HepG2 (cell line): Measurements from ENCODE around the gene NKAIN2. TPM values are rescaled to one million over a fixed set of nuclear protein-coding genes. Genes with fewer than 3 reads are reported as not detected.

Experiments
- ATAC-seq: fragments of 200-7000 bp; cut with Tn5 transposase; 3 replicates; pipeline ENCODE4 v1.9.1; 2020; ENCODE audit warnings: mild to moderate bottlenecking, moderate library complexity
- BruUV-seq: library from RNA; stranded (reverse); fragments of 400-500 nt; replicated peaks from 2 replicates; lab custom pipeline; 2021; lab: Mats Ljungman, UMichigan
- CTCF ChIA-PET: fragments of 300-600 bp; formaldehyde crosslinking; extraction: SDS; loops from one replicate; lab custom pipeline; 2021; ENCODE audit warnings: low total read pairs, inconsistent platforms, low intra/inter-chr PET ratio; lab: Yijun Ruan, JAX
- POLR2A ChIA-PET: fragments of 350-600 bp; sonication (Branson Sonifier 250); formaldehyde crosslinking; loops from one replicate; lab custom pipeline; 2020; ENCODE audit warnings: antibody characterized with exemption, inconsistent platforms; lab: Yijun Ruan, JAX
- DNase-seq: peaks from one replicate; pipeline ENCODE4 v3.0.0-alpha.2; 2015; ENCODE audit warnings: low spot score
- FAIRE-seq: peaks from 3 replicates; lab custom pipeline; 2011; peaks lifted over from hg19 to GRCh38; lab: Jason Lieb, UNC
- H2AFZ ChIP-seq: one replicate; pipeline ENCODE4 v1.6.1; 2011; ENCODE audit warnings: low read length, inconsistent platforms
- H3K27ac ChIP-seq: fragments of 300-600 bp; 3 replicates; pipeline ENCODE4 v1.8.0; 2011; ENCODE audit warnings: mixed run types, mild to moderate bottlenecking, mixed read lengths, low read length, inconsistent platforms; ENCODE audit not compliant: insufficient read depth; ENCODE audit errors: extremely low read length
- H3K27me3 ChIP-seq, 2 experiments: fragments of 200-600 bp in 1 of 2; 2 replicates in 1 of 2; 3 replicates in 1 of 2; pipeline versions ENCODE4 v1.6.0 to v1.8.0; 2011; ENCODE audit warnings: low read length in 2 of 2, mild to moderate bottlenecking in 2 of 2, moderate library complexity in 2 of 2, inconsistent platforms in 1 of 2; ENCODE audit not compliant: insufficient read depth in 2 of 2, control insufficient read depth in 1 of 2
- H3K36me3 ChIP-seq, 2 experiments: fragments of 200-600 bp in 1 of 2; replicated peaks in 1 of 2; 2 replicates in 1 of 2; 3 replicates in 1 of 2; pipeline versions ENCODE4 v1.5.1 to v1.8.0; 2011; ENCODE audit warnings: low read length in 2 of 2, inconsistent platforms in 1 of 2; ENCODE audit not compliant: insufficient read depth in 2 of 2, control insufficient read depth in 1 of 2
- H3K4me1 ChIP-seq: 2 replicates; pipeline ENCODE4 v1.5.1; 2012; ENCODE audit warnings: low read length, inconsistent platforms; ENCODE audit not compliant: insufficient read depth
- H3K4me2 ChIP-seq: 2 replicates; pipeline ENCODE4 v1.6.0; 2011; ENCODE audit warnings: low read depth, low read length, inconsistent platforms
- H3K4me3 ChIP-seq, 3 experiments: fragments of 200-600 bp in 1 of 3; sonication (generic), shearing (Covaris generic) in 1 of 3; replicated peaks in 1 of 3; 2 replicates each; pipeline ENCODE4 v1.5.1; 2011 to 2016; ENCODE audit warnings: low read length in 3 of 3, inconsistent platforms in 2 of 3, low read depth in 2 of 3, mild to moderate bottlenecking in 2 of 3, control low read depth in 1 of 3, mixed read lengths in 1 of 3; ENCODE audit not compliant: insufficient read depth in 1 of 3
- H3K79me2 ChIP-seq: one replicate; pipeline ENCODE4 v1.6.1; 2011; ENCODE audit warnings: low read length, inconsistent platforms; ENCODE audit not compliant: insufficient read depth
- H3K9ac ChIP-seq: 2 replicates; pipeline ENCODE4 v1.6.0; 2011; ENCODE audit warnings: mild to moderate bottlenecking, low read depth, low read length, inconsistent platforms; ENCODE audit not compliant: insufficient read depth
- H3K9me3 ChIP-seq: 2 replicates; pipeline ENCODE4 v1.5.1; 2012; ENCODE audit warnings: mild to moderate bottlenecking, low read length
- H4K20me1 ChIP-seq: 2 replicates; pipeline ENCODE4 v1.6.0; 2011; ENCODE audit warnings: inconsistent platforms, mild to moderate bottlenecking, low read length, moderate library complexity; ENCODE audit not compliant: insufficient read depth
- ATAD3A ChIP-seq: sonication (generic); formaldehyde crosslinking; IDR thresholded peaks from 2 replicates; pipeline ENCODE4 v1.4.0; 2020; ENCODE audit warnings: missing genetic modification reagents
- ATF7 ChIP-seq, 2 experiments: fragments of 450-650 bp in 1 of 2; sonication (generic) in 1 of 2; formaldehyde crosslinking in 1 of 2; IDR thresholded peaks; 2 replicates each; pipeline versions ENCODE4 v1.4.0 to v1.6.1; 2016 to 2020; ENCODE audit warnings: antibody characterized with exemption in 1 of 2, mild to moderate bottlenecking in 1 of 2, missing genetic modification reagents in 1 of 2
- CREB1 ChIP-seq, 2 experiments: fragments of 450-650 bp in 1 of 2; IDR thresholded peaks; 2 replicates each; pipeline ENCODE4 v1.6.1; 2016 to 2017; ENCODE audit warnings: control low read depth in 1 of 2, mild to moderate bottlenecking in 1 of 2, missing compliant biosample characterization in 1 of 2, missing genetic modification characterization in 1 of 2
- PPARG ChIP-seq: conservative IDR thresholded peaks from 2 replicates; pipeline ENCODE4 v1.6.1; 2016; ENCODE audit warnings: missing biosample characterization, missing genetic modification reagents
- XBP1 ChIP-seq: sonication (generic); formaldehyde crosslinking; IDR thresholded peaks from 2 replicates; pipeline ENCODE4 v1.5.0; 2020; ENCODE audit warnings: missing genetic modification reagents
- ZNF251 ChIP-seq: sonication (generic); formaldehyde crosslinking; IDR thresholded peaks from 2 replicates; pipeline ENCODE4 v1.9.0; 2021; ENCODE audit warnings: mild to moderate bottlenecking, missing genetic modification reagents
- ZZZ3 ChIP-seq: sonication (generic); formaldehyde crosslinking; IDR thresholded peaks from 2 replicates; pipeline ENCODE4 v1.4.0; 2020; ENCODE audit warnings: missing genetic modification reagents, mild to moderate bottlenecking, borderline replicate concordance
- WGBS: methylation state at CpG from one replicate; pipeline ENCODE4 v1.1.6; 2017; ENCODE audit warnings: low lambda C conversion rate; 5-methylcytosine and 5-hydroxymethylcytosine counted together
- in situ Hi-C: cut with HindIII; loops from 2 replicates; pipeline ENCODE4 v1.10.0; 2017; ENCODE audit warnings: low pct_unique_long_range_greater_than_20kb; ENCODE audit not compliant: extremely low pct_ligation_motif_present
- intact Hi-C: fragments of 100-400 bp; cut with micrococcal nuclease; formaldehyde crosslinking; loops from one replicate; pipeline ENCODE4 v1.10.0; 2022; ENCODE audit not compliant: unreplicated experiment
- polyA plus RNA-seq, 8 experiments: library from polyadenylated mRNA; depleted of rRNA in 3 of 8; stranded (reverse) in 7 of 8; unstranded in 1 of 8; fragments of >200 nt; fragmentation: Illumina TruSeq in 4 of 8; extraction: Trizol in 4 of 8; gene quantifications; 2 replicates each; pipeline versions ENCODE4 v1.2.1 to v1.2.3, GENCODE V29; 2011 to 2016; ENCODE audit warnings: low read depth in 4 of 8, missing spikeins in 1 of 8, mixed read lengths in 1 of 8; ENCODE audit not compliant: insufficient read depth in 1 of 8
- total RNA-seq, 5 experiments: library from RNA; depleted of rRNA; stranded (reverse); fragments of >200 nt; fragmentation: Illumina TruSeq; extraction: Trizol; gene quantifications; 2 replicates each; pipeline ENCODE4 v1.2.3, GENCODE V29; 2016; ENCODE audit warnings: low read depth in 1 of 5
- TF ChIP-seq, protein P1 (sequence below): sonication (generic); formaldehyde crosslinking; conservative IDR thresholded peaks from 2 replicates; pipeline ENCODE4 v1.8.0; 2022; ENCODE audit warnings: mild to moderate bottlenecking, moderate library complexity, missing genetic modification reagents
- TF ChIP-seq, protein P2 (sequence below): sonication (generic); formaldehyde crosslinking; IDR thresholded peaks from 2 replicates; pipeline ENCODE4 v1.4.0; 2020; ENCODE audit warnings: missing genetic modification reagents
- TF ChIP-seq, protein P3 (sequence below): sonication (generic); formaldehyde crosslinking; IDR thresholded peaks from 2 replicates; pipeline ENCODE4 v1.8.1; 2023; ENCODE audit warnings: mild to moderate bottlenecking, missing genetic modification reagents
- TF ChIP-seq, protein P4 (sequence below): sonication (generic); formaldehyde crosslinking; conservative IDR thresholded peaks from 2 replicates; pipeline ENCODE4 v1.8.1; 2023; ENCODE audit warnings: missing genetic modification reagents
- TF ChIP-seq, protein P5 (sequence below): sonication (generic); formaldehyde crosslinking; IDR thresholded peaks from 2 replicates; pipeline ENCODE4 v1.8.1; 2023; ENCODE audit warnings: mild to moderate bottlenecking, moderate library complexity, missing genetic modification reagents

NKAIN2 gene
- total and polyA plus RNA-seq, 2 of the 13 experiments (the other 11 are each of a cell fraction or from before 2014, with no cell fraction given) = not detected

DNA sequence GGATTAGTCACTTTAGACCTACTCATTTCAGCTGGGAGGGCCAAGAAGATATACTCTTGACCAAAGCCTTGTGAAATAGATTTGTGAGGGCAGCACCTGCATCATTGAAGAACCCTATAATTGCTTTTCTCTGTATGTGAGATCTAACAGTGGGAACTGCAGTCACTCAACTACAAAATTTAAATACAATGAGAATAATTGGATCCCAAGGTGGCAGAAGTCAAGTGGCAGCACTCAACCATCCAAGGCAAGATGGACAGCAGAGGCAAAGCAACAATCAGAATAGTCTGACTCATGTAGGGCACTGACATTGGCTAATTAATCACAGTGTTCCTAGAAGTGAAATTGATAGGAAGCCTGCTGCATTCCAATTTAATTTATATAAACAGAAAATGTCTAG is 8.9 kb upstream of the NKAIN2 start (continued):
- TF ChIP-seq, protein P1, sequence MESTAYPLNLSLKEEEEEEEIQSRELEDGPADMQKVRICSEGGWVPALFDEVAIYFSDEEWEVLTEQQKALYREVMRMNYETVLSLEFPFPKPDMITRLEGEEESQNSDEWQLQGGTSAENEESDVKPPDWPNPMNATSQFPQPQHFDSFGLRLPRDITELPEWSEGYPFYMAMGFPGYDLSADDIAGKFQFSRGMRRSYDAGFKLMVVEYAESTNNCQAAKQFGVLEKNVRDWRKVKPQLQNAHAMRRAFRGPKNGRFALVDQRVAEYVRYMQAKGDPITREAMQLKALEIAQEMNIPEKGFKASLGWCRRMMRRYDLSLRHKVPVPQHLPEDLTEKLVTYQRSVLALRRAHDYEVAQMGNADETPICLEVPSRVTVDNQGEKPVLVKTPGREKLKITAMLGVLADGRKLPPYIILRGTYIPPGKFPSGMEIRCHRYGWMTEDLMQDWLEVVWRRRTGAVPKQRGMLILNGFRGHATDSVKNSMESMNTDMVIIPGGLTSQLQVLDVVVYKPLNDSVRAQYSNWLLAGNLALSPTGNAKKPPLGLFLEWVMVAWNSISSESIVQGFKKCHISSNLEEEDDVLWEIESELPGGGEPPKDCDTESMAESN (CRISPR knock-in tag) = no peak
- no peak for TF ChIP-seq ZZZ3 (CRISPR knock-in tag)

DNA sequence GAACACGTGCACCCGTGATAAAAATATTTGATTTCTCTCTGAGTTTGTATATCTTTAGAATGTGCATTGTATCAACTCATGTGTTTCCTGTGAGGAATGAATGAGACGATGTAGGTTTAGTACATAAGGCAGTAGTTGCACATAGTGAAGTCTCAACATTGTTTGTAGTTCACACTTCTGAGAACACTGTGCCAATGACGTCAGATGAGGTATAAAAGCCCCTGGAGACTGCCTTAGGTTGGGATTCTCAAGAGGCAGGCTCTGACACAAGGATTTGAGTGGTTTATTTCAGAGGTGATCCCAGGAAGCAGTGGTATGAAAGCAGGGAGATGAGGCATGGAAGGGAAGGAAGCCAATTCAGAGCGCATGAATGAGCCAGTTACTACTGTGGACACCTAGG is 2.6 kb upstream of the NKAIN2 start:
- BruUV-seq = no TSS peak
- TF ChIP-seq, protein P2, sequence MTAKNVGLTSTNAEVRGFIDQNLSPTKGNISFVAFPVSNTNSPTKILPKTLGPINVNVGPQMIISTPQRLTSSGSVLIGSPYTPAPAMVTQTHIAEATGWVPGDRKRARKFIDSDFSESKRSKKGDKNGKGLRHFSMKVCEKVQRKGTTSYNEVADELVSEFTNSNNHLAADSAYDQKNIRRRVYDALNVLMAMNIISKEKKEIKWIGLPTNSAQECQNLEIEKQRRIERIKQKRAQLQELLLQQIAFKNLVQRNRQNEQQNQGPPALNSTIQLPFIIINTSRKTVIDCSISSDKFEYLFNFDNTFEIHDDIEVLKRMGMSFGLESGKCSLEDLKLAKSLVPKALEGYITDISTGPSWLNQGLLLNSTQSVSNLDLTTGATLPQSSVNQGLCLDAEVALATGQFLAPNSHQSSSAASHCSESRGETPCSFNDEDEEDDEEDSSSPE (CRISPR knock-in tag) = no peak
- TF ChIP-seq XBP1 (CRISPR knock-in tag) (no peak), ATF7 (IDR thresholded peaks at IDR 0.05) (peak; percentile 77), ATF7 (CRISPR knock-in tag; IDR thresholded peaks at IDR 0.05) (no peak), PPARG (CRISPR knock-in tag) (no peak), CREB1 (IDR thresholded peaks at IDR 0.05) (peak; percentile 89), CREB1 (CRISPR knock-in tag; IDR thresholded peaks at IDR 0.05) (no peak), ZNF251 (CRISPR knock-in tag) (no peak), ATAD3A (no peak)
- TF ChIP-seq, protein P3, sequence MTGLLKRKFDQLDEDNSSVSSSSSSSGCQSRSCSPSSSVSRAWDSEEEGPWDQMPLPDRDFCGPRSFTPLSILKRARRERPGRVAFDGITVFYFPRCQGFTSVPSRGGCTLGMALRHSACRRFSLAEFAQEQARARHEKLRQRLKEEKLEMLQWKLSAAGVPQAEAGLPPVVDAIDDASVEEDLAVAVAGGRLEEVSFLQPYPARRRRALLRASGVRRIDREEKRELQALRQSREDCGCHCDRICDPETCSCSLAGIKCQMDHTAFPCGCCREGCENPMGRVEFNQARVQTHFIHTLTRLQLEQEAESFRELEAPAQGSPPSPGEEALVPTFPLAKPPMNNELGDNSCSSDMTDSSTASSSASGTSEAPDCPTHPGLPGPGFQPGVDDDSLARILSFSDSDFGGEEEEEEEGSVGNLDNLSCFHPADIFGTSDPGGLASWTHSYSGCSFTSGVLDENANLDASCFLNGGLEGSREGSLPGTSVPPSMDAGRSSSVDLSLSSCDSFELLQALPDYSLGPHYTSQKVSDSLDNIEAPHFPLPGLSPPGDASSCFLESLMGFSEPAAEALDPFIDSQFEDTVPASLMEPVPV = no peak
- TF ChIP-seq, protein P4, sequence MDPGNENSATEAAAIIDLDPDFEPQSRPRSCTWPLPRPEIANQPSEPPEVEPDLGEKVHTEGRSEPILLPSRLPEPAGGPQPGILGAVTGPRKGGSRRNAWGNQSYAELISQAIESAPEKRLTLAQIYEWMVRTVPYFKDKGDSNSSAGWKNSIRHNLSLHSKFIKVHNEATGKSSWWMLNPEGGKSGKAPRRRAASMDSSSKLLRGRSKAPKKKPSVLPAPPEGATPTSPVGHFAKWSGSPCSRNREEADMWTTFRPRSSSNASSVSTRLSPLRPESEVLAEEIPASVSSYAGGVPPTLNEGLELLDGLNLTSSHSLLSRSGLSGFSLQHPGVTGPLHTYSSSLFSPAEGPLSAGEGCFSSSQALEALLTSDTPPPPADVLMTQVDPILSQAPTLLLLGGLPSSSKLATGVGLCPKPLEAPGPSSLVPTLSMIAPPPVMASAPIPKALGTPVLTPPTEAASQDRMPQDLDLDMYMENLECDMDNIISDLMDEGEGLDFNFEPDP (CRISPR knock-in tag) = no peak
- TF ChIP-seq, protein P5, sequence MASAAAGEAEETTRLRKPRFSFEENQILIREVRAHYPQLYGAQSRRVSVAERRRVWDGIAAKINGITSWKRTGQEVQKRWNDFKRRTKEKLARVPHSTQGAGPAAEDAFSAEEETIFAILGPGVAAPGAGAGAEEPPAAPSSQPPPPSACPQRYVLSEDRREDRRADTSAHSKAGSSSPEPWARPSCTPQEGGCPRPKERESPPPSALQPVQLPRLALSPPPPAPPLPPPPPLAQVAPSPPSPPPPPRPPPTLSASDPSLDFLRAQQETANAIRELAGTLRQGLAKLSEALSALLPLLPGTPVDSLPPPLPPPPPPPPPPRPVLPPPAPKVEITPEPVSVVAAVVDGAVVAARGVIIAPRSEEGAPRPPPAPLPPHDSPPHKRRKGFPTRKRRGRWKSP (CRISPR knock-in tag) = no peak
- TF ChIP-seq, all 625 proteins: peak for 2
- FAIRE-seq (no peak), DNase-seq (no peak), ATAC-seq (no peak)
- ChIA-PET POLR2A (no interaction called here), CTCF (no interaction called here)
- no peak overlapping the region for H3K27ac ChIP-seq
- H3K36me3 ChIP-seq = no peaks in the 10 kb centered on the region
- H3K9me3 ChIP-seq = no peaks in the 10 kb centered on the region
- H3K79me2 ChIP-seq = no peaks in the 10 kb centered on the region
- H4K20me1 ChIP-seq = 0 out of 2 replicates have a peak, but pooled peaks cover 5% of the 10 kb centered on the region
- no peak overlapping the region for H3K9ac ChIP-seq
- no peak overlapping the region for H2AFZ ChIP-seq
- no peak overlapping the region for H3K4me2 ChIP-seq
- no peaks in the 10 kb centered on the region for H3K4me1 ChIP-seq
- in situ Hi-C loops (loop anchor here (25.0 kb wide), 1 partner anchor 986 kb away; no protein-coding TSS in a partner anchor), intact Hi-C loops (loop anchor here (5.0 kb wide), 1 partner anchor 956 kb away; no protein-coding TSS in a partner anchor)
- H3K27me3 ChIP-seq = peaks cover 0 to 24% of the 10 kb centered on the region in 2 experiments; a peak in 3 of 5 replicates
- 11% methylated on average over 5 of the region's 5 CpGs for WGBS
- H3K4me3 ChIP-seq = no peak overlapping the region
